ENCODE data around the gene DNAH6. TPM values are rescaled to one million over a fixed set of nuclear protein-coding genes. Genes with fewer than 3 reads are reported as not detected.
A peak's percentile ranks its signal among the peaks of the same experiment; 100 is the strongest.
"Not testable (repeated sequence)": the region's sequence is repeated elsewhere in the genome, so short reads cannot be mapped to it uniquely, and the experiment has no call there.

Gene DNAH6
- total RNA-seq, 1 experiment from 2014 or later = 0.02 TPM

DNA sequence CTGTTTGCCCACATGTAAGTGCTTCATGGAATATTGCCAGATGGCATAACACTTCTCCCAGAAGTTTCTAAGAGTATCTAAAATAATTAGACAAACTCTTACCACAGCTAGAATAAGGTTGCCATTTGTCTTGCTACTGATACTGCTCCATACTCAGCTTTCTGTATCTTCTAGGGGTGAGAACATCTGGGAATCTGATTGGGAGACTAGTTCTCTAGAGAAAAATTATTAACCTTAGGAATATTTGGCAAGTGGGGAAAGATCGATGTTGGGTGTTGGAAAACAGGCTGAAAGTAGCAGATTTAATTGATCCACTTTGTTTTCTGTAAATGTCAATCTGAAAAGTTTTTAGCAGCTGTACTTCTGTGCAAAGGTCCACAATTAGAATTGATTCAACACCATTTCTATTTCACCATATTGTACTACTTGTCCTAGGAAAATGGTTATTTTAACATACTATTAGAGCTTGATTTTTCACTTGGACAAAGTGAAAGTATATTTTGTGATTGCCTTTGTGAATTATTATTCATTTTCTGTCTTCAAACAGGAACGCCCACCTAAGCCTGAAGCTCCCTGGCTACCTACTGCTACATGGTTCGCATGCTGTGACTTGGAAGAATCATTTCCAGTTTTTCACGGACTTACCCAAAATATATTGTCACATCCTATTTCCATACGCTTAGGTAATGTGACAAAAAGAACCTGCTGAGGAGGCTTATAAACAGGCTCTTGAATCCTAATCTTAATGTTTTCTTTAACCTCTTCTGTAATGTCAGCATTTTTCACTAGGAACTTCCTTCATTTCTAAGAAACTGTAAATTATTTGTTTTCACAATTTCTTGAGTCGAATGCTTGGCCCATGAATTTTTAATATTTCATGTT is 216.8 kb downstream of the DNAH6 start:
- DNase-seq (ENCODE audit: extremely low read depth, low read depth) = no peak

DNA sequence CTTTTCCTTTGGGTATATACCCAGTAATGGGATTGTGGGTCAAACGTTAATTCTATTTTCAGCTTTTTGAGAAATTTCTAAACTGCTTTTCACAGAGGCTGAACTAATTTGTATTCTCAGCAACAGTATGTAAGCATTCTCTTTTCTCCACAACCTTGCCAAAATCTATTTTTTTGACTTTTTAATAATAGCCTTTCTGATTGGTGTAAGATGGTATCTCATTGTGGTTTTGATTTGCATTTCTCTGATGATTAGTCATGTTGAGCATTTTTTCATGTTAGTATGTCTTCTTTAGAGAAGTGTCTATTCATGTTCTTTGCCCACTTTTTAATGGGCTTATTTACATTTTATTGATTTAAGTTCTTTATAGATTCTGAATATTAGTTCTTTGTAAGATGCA is 219.1 kb downstream of the DNAH6 start:
- no peak for DNase-seq (ENCODE audit: extremely low read depth, low read depth)

DNA sequence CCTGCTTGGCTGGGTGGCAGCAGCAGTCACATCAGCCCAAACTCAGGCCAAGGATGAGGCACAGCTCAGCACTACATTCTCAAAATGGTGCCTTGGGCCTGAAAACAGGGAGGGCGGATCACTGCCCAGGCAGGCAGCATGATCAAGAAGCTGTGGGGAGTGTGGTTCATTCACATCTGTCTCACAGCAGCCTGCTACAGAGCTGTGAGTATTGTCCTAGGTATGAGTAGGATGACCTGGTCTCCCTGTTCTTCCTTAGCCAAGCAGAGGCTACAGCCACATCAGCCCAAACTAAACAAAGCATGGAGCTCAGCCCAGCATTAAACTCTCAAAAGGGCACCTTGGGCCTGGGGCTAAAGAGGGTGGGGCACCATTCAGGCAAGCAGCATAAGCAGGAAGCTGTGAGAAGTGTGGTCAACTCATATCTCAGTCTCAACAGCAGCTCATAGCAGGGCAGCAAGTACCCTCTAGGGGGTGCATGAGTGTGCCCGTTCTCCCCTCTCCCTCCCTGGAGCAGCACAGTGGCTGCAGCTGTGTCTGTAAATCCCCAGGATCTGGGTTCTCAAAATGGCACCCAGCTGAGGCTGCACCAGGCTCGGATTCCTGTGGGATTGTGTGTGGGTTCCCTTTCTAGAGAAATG is 225.0 kb downstream of the DNAH6 start:
- peak; percentile 14 for DNase-seq (ENCODE audit: extremely low read depth, low read depth)

DNA sequence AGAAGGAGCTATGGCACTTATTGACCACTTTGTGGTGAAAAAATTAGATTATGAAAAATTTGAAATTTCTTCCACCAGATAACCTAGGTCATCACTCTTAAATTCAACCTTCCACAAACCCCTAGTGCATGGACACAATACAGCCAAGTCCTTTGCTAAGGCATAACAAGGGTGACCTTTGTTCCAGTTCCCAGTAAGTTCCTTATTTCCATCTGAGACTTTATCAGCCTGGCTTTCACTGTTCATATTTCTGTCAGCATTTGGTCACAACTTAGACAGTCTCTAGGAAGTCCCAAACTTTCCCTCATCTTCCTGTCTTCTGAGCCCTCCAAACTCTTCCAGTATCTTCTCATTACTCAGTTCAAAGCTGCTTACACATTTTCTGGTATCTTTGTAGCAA is 232.0 kb downstream of the DNAH6 start:
- DNase-seq (ENCODE audit: extremely low read depth, low read depth) = no peak

DNA sequence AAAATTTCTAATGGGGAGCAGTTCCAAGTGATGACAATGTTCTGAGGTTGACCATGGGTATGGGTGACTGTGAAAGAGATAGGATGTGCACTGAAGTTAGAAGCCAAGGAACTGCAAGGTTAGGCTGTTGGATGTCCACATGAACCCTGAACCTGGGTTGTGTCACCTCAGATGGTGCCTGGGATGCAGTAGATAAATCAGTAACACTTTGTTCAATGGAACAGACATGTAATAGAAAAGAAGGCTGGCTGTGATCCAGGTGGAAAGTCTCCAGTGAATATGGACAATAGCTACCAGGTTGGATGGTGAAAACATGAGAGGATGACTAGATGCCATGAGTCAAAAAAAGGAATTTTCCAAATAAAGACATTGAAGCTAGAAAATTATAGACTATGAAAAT is 233.1 kb downstream of the DNAH6 start:
- no peak for DNase-seq (ENCODE audit: extremely low read depth, low read depth)

DNA sequence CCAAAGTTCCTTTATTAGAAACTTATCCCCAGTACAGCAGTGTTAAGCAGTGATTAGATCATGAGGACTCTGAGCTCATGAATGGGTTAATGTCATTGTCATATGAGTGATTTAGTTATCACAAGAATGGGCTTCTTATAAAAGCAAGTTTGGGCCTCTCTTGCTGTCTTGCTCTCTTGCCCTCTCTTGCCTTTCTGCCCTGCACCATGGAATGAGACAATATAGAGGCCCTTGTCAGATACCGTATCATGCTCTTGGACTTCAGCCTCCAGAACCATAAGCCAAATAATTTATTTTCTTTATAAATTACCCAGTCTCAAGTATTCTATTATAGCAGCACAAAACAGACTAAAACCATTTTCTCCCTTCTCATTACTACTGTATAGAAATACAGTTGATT is 238.8 kb downstream of the DNAH6 start:
- DNase-seq (ENCODE audit: extremely low read depth, low read depth) = no peak

DNA sequence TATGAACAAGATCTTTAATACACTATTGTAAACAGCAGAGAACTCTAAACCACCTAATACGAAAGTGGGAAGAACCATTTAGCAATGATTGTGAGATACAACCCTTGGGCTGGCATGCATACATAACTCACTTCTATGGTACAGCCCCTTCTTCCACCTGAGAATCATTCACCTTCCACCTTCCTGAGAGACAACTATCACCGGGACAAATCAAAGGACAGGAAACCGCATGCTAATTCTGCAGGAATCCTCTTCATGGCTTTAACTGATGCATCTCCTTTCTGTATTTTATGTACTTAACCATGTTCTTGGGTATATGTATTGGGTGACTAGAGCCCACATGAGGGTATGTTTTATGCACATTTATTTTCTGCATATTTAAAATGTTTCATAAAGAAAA is 241.3 kb downstream of the DNAH6 start:
- DNase-seq (ENCODE audit: extremely low read depth, low read depth) = no peak

DNA sequence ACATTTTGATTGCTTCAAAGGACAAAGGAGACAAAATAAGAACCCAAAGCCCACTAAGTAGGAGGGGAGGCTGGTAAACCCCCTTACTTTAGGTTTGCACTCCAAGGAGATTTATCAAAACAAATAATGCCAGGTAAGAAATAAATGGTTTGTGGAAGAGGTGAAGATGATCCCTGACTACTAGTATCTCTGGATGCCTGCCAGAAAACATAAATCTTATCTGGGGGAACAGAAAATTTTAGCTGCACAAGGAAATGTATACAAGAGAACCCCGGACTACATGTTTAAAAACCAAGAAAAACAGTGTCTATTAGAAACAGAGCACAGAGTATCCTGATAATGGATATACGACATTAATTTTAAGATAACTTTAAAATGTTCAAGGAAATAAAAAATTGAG is 250.5 kb downstream of the DNAH6 start:
- no peak for DNase-seq (ENCODE audit: extremely low read depth, low read depth)

DNA sequence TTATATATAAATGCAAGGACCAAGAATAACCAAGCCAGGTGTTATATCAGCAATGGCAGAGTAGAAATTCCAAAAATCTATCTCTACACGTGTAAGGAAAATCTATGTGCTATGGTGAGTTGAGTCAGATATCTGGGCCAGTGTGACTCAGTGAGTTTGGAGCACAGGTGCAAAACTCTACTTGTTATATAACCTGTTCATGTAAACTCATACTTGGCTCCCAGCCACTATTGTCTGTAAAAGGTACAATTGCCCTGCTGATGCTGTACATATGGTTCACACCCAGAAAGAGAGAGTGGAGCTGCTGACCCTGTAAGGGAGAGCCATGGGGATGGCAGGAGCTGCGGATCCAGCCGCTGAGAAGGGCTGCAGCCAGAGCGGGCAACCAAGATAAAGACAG is 252.5 kb downstream of the DNAH6 start:
- DNase-seq (ENCODE audit: extremely low read depth, low read depth) = no peak

DNA sequence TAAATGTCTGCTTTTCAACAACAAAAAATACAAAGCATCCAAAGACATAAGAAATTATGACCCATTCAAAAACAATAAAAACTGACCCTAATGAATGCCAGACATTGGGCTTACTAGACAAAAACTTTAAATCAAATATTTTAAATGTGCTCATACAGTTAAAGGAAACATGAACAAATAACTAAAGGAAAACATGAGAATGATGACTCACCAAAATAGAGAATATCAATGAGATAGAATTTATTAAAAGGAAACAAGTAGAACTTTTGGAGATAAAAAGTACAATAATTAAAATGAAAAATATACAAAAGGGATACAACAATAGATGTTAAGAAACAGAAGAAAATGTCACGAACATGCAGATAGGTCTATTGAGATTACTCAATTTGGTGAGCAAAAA is 254.0 kb downstream of the DNAH6 start:
- DNase-seq (ENCODE audit: extremely low read depth, low read depth) = no peak

DNA sequence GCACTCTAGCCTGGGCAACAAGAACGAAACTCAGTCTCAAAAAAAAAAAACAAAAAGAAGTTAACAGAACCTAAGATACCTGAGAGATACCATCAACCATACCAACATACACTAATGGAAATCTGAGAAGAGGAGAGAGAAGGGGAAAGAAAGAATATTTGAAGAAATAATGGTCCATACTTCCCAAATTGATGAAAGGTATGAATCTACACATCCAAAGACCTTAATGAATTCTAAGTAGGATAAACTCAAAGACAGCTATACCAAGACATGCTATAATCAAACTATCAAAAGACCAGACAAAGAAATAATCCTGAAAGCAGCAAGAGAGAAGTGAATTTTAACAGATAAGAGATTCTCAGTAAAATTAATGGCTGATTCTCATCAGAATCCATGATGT is 255.0 kb downstream of the DNAH6 start:
- no peak for DNase-seq (ENCODE audit: extremely low read depth, low read depth)

DNA sequence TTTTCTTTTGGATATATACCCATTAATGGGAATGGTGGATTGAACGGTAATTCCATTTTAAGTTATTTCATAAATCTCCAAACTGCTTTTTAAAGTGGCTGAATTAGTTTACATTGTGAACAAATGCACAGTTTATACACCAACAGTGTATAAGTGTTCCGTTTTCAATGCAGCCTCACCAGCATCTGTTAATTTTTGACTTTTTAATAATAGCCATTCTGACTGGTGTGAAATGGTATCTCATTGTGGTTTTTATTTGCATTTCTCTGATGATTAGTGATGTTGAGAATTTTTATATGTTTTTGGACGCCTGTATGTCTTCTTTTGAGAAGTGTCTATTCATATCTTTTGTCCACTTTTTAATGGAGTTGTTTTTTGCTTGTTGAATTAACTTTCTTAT is 257.3 kb downstream of the DNAH6 start:
- not testable (repeated sequence) for DNase-seq (ENCODE audit: extremely low read depth, low read depth)

DNA sequence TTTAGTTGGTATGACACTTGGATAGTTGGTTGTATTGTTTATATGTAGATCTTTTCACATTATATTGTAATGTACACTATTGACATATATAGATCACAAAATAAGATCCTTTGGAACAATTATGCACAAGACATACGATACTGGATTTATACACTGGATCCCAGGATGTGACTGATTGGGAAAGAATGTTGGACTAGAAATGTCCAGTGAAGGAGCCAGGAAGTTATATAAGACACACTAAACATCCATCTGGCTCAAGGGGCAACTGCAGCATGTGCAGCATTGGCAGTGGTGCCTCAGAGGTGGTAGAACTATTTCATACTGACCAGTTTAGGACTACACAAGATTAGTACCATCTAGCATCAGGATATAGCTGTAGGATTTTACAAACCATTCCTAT is 259.7 kb downstream of the DNAH6 start:
- DNase-seq (ENCODE audit: extremely low read depth, low read depth) = no peak

DNA sequence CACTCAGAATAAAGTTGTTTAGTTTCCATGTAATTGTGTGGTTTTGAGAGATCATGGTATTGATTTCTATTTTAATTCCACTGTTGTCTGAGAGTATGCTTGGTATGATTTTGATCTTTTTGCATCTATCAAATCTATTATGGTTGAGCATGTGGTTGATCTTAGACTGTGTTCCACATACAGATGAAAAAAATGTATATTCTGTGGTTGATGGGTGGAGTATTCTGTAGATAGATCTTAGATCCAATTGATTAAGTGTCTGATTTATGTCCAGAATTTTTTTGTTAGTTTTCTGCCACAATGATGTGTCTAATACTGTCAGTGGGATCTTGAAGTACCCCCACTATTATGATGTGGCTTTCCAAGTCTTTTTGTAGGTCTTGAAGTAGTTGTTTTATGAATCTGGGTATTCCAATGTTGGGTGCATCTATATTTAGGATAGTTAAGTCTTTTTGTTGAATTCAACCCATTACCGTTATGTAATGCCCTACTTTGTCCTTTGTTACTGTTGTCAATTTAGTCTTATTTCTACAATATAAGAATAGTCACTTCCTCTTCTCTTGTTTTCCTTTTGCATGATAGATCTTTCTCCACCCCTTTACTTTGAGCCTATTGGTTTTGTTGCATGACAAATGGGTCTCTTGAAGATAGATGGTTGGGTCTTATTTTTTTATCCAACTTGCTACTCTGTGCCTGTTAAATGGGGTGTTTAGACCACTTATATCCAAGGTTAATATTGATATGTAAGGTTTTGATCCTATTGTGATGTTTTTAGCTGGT is 262.8 kb downstream of the DNAH6 start:
- DNase-seq (ENCODE audit: extremely low read depth, low read depth) = no peak

DNA sequence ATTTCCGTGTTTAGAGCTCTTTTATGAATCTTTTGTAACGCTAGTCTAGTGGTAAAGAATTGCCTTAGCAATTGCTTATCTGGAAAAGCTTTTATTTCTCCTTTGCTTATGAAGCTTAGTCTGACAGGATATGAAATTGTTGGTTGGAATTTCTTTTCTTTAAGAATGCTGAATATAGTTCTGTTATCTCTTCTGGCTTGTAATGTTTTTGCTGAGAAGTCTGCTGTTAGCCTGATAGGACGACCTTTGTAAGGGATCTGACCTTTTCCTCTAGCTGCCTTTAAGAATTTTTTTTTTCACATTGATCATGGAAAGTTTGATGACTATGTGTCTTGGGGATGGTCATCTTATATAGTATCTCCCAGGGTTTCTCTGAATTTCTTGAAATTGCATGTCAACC is 263.5 kb downstream of the DNAH6 start:
- no peak for DNase-seq (ENCODE audit: extremely low read depth, low read depth)

DNA sequence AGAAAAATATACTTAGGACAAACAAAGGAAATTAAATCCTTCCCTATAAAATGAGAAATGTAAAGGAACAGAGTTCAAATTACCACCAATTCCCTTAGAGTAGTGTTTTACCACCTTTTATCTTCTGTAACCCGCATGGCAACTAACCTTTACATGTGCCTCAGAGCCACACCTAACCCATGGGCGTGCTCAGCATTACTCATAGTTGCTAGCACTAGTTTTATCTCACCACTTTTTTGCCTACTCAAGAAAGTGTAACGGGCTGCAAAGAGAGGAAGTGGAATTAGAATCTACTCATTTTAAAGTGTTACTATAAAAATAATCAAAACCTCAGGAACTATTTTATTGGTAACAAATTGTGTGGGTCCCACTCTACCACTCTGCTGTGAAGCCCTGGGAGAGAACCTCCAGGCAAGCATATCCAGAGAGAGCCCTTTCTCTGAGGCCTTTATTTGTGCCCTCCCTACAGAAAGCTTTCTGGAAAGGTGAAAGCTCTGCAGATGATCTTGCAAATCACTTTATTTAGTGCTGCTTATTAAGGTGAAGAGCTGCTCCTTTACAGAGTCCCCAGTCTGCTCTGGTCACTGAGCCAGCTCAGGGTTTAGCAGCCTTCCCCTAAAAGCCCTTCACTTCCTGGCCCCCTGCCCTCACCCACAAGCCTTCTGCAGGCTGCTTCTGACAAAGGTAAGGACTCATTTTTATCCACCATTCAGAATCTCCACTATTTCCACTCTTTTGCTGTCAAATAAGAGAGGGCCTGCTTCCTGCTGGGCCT is 265.8 kb downstream of the DNAH6 start:
- DNase-seq (ENCODE audit: extremely low read depth, low read depth) = no peak

DNA sequence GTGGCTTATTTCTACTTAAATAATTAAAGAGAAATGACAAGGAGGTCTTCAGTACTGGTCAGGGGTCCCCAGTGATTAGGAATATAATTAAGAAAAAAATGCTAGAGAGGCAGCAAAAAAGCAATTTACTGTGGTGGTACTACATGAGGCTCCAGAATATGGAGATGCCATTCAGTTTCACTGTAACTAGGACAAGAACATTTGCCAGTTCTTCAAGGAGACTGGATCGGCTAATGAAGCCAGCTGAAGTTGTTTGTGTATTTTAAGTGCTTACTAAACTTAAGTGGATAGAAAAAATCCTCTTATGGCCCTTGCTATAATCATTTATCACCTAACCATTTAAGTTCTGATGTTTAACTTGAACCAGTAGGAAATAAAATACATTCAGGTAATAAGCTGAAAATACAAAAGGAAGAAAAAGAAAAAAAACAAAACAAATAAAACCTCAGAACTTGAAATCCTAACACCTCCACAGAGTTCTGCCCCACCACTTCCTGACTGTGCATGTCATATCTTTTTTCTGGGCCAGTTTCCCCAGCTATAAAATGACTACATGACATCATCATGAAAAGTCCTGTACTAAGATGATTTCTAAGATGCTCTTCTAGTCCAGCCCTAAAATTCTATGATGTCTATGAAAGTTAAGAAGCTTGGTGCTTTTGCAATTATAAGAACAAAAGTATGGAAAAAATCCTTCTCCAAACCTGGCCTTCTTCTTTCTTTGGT is 266.6 kb downstream of the DNAH6 start:
- DNase-seq (ENCODE audit: extremely low read depth, low read depth) = no peak

DNA sequence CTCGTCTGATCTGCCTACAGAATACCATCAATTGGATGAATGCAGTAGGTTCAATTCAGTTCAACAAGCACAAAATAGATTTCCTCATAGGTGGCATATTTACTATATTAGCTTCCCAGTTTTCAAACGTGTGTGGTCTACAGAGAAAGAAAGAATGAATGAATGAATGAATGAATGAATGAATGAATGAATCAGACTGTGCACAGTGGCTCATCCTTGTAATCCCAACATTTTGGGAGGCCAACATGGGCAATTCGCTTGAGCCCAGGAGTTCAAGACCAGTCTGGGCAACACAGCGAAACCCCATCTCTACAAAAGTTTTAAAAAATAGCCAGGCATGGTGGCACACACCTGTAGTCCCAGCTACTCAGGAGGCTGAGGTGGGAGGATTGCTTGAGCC is 269.7 kb downstream of the DNAH6 start:
- no peak for DNase-seq (ENCODE audit: extremely low read depth, low read depth)

DNA sequence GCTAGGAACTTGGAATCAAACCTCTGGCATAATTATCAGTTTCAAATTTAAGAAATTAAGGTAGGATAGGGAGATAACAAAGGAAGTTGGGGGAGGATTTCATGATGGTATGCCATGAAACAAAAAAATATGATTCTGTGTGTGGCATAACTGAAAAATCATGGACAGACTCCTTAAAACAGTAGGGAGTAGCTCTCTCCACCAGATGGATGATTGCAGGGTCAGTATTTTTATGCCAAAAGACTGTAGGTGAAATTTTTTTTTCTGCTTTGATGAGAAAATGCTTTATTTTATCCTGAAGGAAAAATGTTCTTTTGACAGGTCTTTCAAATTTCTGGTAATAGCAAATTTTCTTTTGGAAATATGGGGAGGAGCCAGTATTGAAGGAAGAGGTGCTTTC is 270.3 kb downstream of the DNAH6 start:
- no peak for DNase-seq (ENCODE audit: extremely low read depth, low read depth)

DNA sequence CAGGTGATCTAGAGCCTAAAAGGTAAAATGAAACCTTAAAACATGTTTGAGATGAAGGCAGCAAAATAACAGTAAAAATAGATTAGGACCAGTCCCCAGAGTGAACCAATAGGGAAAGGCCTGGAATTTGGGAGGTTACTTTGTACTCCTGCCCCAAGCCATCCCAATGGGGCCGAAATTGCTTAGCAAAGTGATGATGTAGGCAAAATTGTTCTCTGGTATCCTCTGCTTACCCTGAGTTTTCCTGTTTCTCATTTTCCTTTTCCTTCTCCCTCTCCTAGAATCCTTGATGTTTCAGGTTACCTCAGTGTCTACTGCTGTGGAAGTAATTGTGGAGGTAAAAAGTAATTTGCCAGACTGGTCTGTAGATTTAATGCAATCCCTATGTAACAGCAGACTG is 271.7 kb downstream of the DNAH6 start:
- no peak for DNase-seq (ENCODE audit: extremely low read depth, low read depth)

Measured in NCI-H460 (cell line).